Glutamatergic neuron (in vitro differentiated cells): ENCODE measurements around the gene CD44. TPM values are rescaled to one million over a fixed set of nuclear protein-coding genes. Genes with fewer than 3 reads are reported as not detected.

Experiments used
- DNase-seq: peaks from one replicate; pipeline ENCODE4 v3.0.0; 2022
- H3K27ac Mint-ChIP-seq: one replicate; pipeline ENCODE4 v1.8.0; 2020; ENCODE audit warnings: mild to moderate bottlenecking, mixed read lengths, inconsistent platforms; ENCODE audit not compliant: unreplicated experiment
- H3K27me3 Mint-ChIP-seq: one replicate; pipeline ENCODE4 v1.8.0; 2020; ENCODE audit warnings: mild to moderate bottlenecking, moderate library complexity, mixed read lengths, inconsistent platforms; ENCODE audit not compliant: unreplicated experiment
- H3K36me3 Mint-ChIP-seq: one replicate; pipeline ENCODE4 v1.8.0; 2020; ENCODE audit warnings: mild to moderate bottlenecking, mixed read lengths, inconsistent platforms; ENCODE audit not compliant: unreplicated experiment
- H3K4me1 Mint-ChIP-seq: one replicate; pipeline ENCODE4 v1.8.0; 2020; ENCODE audit warnings: mild to moderate bottlenecking, low read depth, mixed read lengths, inconsistent platforms; ENCODE audit not compliant: unreplicated experiment
- H3K4me3 Mint-ChIP-seq: one replicate; pipeline ENCODE4 v1.8.0; 2020; ENCODE audit warnings: mild to moderate bottlenecking, mixed read lengths, inconsistent platforms; ENCODE audit not compliant: unreplicated experiment
- H3K9me3 Mint-ChIP-seq: one replicate; pipeline ENCODE4 v1.8.0; 2020; ENCODE audit warnings: mild to moderate bottlenecking, moderate library complexity, mixed read lengths, inconsistent platforms; ENCODE audit not compliant: unreplicated experiment
- CTCF ChIP-seq: fragments of 200-600 bp; sonication (generic); IDR thresholded peaks from one replicate; pipeline ENCODE4 v1.5.0; 2021; ENCODE audit not compliant: partially characterized antibody, unreplicated experiment
- total RNA-seq: library from RNA; stranded (reverse); fragmentation: NEBNext Ultra II Directional; extraction: Animal tissue kit (Norgen Biotek cat#: 25700); gene quantifications from one replicate; pipeline ENCODE4 v1.2.1, GENCODE V29; 2021; ENCODE audit not compliant: unreplicated experiment

Gene CD44
- total RNA-seq, 1 donor from 2014 or later, result 0.71 TPM

GRCh38 chr11:35214792-35215193 lies 75.8 kb downstream of the CD44 start:
- Mint-ChIP-seq H3K27ac (no peak overlapping the region), H3K9me3 (no peaks in the 10 kb centered on the region), H3K36me3 (peaks cover 5% of the 10 kb centered on the region), H3K4me3 (no peak overlapping the region), H3K27me3 (no peaks in the 10 kb centered on the region), H3K4me1 (no peaks in the 10 kb centered on the region)
- DNase-seq, result no peak
- TF ChIP-seq CTCF, result no peak

GRCh38 chr11:35215945-35216344 lies 77.0 kb downstream of the CD44 start:
- Mint-ChIP-seq H3K4me3 (no peak overlapping the region), H3K36me3 (no peaks in the 10 kb centered on the region), H3K27me3 (no peaks in the 10 kb centered on the region), H3K4me1 (no peaks in the 10 kb centered on the region), H3K9me3 (no peaks in the 10 kb centered on the region), H3K27ac (no peak overlapping the region)
- no peak for TF ChIP-seq CTCF
- no peak for DNase-seq

- no peaks in the 10 kb centered on the region for H3K4me1 Mint-ChIP-seq
- H3K36me3 Mint-ChIP-seq, result no peaks in the 10 kb centered on the region
- no peak for DNase-seq
- H3K27ac Mint-ChIP-seq, result no peak overlapping the region
- H3K4me3 Mint-ChIP-seq, result no peak overlapping the region
- H3K27me3 Mint-ChIP-seq, result no peaks in the 10 kb centered on the region
- no peak for TF ChIP-seq CTCF
- no peaks in the 10 kb centered on the region for H3K9me3 Mint-ChIP-seq
Measured at GRCh38 chr11:35216962-35217678, 78.1 kb downstream of the CD44 start.

- Mint-ChIP-seq H3K4me3 (no peak overlapping the region), H3K4me1 (peaks cover 3% of the 10 kb centered on the region), H3K27me3 (no peaks in the 10 kb centered on the region), H3K36me3 (no peaks in the 10 kb centered on the region), H3K9me3 (no peaks in the 10 kb centered on the region), H3K27ac (no peak overlapping the region)
- TF ChIP-seq CTCF, result no peak
- no peak for DNase-seq
Measured at GRCh38 chr11:35218956-35219355, 80.0 kb downstream of the CD44 start.

- no peaks in the 10 kb centered on the region for H3K9me3 Mint-ChIP-seq
- TF ChIP-seq CTCF, result no peak
- peak; percentile 53 for DNase-seq
- H3K27ac Mint-ChIP-seq, result peak overlapping the region; percentile 6
- peaks cover 3% of the 10 kb centered on the region for H3K4me1 Mint-ChIP-seq
- no peaks in the 10 kb centered on the region for H3K27me3 Mint-ChIP-seq
- H3K36me3 Mint-ChIP-seq, result no peaks in the 10 kb centered on the region
- no peak overlapping the region for H3K4me3 Mint-ChIP-seq
Measured at GRCh38 chr11:35223371-35223796, 84.4 kb downstream of the CD44 start.
